Measurements from ENCODE around the gene ACOXL. TPM values are rescaled to one million over a fixed set of nuclear protein-coding genes. Genes with fewer than 3 reads are reported as not detected.

ACOXL gene
- total and polyA plus RNA-seq, 10 of the 15 experiments (the other 5 are each of a cell fraction or from before 2014, with no cell fraction given): 0.05 to 1.3 (median 0.71) TPM

DNA sequence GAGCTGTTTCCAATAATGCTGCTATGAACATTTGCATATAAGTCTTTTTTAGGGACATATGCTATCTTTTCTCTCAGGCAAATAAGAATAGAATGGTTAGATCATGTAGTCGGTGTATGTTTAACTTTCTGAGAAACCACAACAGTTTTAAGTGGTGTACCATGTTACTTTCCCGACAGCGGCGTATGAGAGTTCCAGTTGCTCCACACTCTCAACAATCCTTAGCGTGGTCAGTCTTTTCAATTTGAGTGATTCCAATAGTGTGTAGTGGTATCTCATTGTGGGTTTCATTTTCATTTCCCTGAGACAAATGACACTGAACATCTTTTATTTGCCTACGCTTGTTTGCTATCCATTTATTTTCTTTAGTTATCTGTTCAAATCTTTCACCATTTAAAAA, 149.5 kb downstream of the ACOXL start (continued):
- TF ChIP-seq, protein P1, sequence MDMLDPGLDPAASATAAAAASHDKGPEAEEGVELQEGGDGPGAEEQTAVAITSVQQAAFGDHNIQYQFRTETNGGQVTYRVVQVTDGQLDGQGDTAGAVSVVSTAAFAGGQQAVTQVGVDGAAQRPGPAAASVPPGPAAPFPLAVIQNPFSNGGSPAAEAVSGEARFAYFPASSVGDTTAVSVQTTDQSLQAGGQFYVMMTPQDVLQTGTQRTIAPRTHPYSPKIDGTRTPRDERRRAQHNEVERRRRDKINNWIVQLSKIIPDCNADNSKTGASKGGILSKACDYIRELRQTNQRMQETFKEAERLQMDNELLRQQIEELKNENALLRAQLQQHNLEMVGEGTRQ (IDR thresholded peaks at IDR 0.05; ENCODE audit: borderline replicate concordance, low read depth, low read length): no peak
- TF ChIP-seq, protein P2, sequence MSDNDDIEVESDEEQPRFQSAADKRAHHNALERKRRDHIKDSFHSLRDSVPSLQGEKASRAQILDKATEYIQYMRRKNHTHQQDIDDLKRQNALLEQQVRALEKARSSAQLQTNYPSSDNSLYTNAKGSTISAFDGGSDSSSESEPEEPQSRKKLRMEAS (IDR thresholded peaks at IDR 0.05; ENCODE audit: low read depth, low read length): no peak
- TF ChIP-seq ZNF217 (IDR thresholded peaks at IDR 0.05) (no peak), CEBPB (IDR thresholded peaks at IDR 0.05; ENCODE audit: borderline replicate concordance in 1 of 2, low read depth in 2 of 2, low read length in 2 of 2) (no peak), NBN (IDR thresholded peaks at IDR 0.05) (no peak), SREBF1 (IDR thresholded peaks at IDR 0.05; ENCODE audit: low read length) (no peak), NFYA (IDR thresholded peaks at IDR 0.05; ENCODE audit: borderline replicate concordance, low read depth, low read length) (no peak), NR2F1 (conservative IDR thresholded peaks at IDR 0.05) (no peak), YBX1 (IDR thresholded peaks at IDR 0.05) (no peak), SREBF2 (IDR thresholded peaks at IDR 0.05; ENCODE audit: low read length) (no peak), FOS (IDR thresholded peaks at IDR 0.05; ENCODE audit: borderline replicate concordance, extremely low read depth, insufficient read length) (no peak), POLR2AphosphoS2 (IDR thresholded peaks at IDR 0.05; ENCODE audit: low read depth, low read length) (no peak), BCL11A (IDR thresholded peaks at IDR 0.05; ENCODE audit: low read depth, low read length) (peak; percentile 77), RCOR1 (conservative IDR thresholded peaks at IDR 0.05; ENCODE audit: low read depth, low read length) (no peak), ZNF384 (IDR thresholded peaks at IDR 0.05; ENCODE audit: borderline replicate concordance, low read depth, low read length) (no peak), IKZF2 (IDR thresholded peaks at IDR 0.05) (peak; percentile 74), CBX5 (IDR thresholded peaks at IDR 0.05; ENCODE audit: low read depth) (no peak), EP300 (IDR thresholded peaks at IDR 0.05; ENCODE audit: borderline replicate concordance in 1 of 2, control insufficient read depth in 1 of 2, low read depth in 2 of 2, low read length in 2 of 2) (peak in 1 of 2 experiments; percentile 41; a peak in 1 of 4 replicates), RUNX3 (IDR thresholded peaks at IDR 0.05; ENCODE audit: low read length) (peak; percentile 98), CBFB (IDR thresholded peaks at IDR 0.05; ENCODE audit: low read depth) (peak; percentile 28; the same call in 1 of the 2 replicates)
- TF ChIP-seq, protein P3, sequence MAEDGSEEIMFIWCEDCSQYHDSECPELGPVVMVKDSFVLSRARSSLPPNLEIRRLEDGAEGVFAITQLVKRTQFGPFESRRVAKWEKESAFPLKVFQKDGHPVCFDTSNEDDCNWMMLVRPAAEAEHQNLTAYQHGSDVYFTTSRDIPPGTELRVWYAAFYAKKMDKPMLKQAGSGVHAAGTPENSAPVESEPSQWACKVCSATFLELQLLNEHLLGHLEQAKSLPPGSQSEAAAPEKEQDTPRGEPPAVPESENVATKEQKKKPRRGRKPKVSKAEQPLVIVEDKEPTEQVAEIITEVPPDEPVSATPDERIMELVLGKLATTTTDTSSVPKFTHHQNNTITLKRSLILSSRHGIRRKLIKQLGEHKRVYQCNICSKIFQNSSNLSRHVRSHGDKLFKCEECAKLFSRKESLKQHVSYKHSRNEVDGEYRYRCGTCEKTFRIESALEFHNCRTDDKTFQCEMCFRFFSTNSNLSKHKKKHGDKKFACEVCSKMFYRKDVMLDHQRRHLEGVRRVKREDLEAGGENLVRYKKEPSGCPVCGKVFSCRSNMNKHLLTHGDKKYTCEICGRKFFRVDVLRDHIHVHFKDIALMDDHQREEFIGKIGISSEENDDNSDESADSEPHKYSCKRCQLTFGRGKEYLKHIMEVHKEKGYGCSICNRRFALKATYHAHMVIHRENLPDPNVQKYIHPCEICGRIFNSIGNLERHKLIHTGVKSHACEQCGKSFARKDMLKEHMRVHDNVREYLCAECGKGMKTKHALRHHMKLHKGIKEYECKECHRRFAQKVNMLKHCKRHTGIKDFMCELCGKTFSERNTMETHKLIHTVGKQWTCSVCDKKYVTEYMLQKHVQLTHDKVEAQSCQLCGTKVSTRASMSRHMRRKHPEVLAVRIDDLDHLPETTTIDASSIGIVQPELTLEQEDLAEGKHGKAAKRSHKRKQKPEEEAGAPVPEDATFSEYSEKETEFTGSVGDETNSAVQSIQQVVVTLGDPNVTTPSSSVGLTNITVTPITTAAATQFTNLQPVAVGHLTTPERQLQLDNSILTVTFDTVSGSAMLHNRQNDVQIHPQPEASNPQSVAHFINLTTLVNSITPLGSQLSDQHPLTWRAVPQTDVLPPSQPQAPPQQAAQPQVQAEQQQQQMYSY (CRISPR knock-in tag; IDR thresholded peaks at IDR 0.05): no peak
- TF ChIP-seq, protein P4, sequence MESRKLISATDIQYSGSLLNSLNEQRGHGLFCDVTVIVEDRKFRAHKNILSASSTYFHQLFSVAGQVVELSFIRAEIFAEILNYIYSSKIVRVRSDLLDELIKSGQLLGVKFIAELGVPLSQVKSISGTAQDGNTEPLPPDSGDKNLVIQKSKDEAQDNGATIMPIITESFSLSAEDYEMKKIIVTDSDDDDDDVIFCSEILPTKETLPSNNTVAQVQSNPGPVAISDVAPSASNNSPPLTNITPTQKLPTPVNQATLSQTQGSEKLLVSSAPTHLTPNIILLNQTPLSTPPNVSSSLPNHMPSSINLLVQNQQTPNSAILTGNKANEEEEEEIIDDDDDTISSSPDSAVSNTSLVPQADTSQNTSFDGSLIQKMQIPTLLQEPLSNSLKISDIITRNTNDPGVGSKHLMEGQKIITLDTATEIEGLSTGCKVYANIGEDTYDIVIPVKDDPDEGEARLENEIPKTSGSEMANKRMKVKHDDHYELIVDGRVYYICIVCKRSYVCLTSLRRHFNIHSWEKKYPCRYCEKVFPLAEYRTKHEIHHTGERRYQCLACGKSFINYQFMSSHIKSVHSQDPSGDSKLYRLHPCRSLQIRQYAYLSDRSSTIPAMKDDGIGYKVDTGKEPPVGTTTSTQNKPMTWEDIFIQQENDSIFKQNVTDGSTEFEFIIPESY (IDR thresholded peaks at IDR 0.05): no peak
- TF ChIP-seq, protein P5, sequence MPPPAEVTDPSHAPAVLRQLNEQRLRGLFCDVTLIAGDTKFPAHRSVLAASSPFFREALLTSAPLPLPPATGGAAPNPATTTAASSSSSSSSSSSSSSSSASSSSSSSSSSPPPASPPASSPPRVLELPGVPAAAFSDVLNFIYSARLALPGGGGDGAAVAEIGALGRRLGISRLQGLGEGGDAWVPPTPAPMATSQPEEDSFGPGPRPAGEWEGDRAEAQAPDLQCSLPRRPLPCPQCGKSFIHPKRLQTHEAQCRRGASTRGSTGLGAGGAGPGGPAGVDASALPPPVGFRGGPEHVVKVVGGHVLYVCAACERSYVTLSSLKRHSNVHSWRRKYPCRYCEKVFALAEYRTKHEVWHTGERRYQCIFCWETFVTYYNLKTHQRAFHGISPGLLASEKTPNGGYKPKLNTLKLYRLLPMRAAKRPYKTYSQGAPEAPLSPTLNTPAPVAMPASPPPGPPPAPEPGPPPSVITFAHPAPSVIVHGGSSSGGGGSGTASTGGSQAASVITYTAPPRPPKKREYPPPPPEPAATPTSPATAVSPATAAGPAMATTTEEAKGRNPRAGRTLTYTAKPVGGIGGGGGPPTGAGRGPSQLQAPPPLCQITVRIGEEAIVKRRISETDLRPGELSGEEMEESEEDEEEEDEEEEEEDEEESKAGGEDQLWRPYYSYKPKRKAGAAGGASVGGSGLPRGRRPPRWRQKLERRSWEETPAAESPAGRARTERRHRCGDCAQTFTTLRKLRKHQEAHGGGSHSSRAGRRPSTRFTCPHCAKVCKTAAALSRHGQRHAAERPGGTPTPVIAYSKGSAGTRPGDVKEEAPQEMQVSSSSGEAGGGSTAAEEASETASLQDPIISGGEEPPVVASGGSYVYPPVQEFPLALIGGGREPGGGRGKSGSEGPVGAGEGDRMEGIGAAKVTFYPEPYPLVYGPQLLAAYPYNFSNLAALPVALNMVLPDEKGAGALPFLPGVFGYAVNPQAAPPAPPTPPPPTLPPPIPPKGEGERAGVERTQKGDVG (CRISPR knock-in tag; IDR thresholded peaks at IDR 0.05): no peak

Data from GM12878 (cell line).